Amygdala (tissue), 56 donors: ENCODE data around the gene ASB18.

ENCODE experiments used
- DNase-seq, 56 donors: peaks; one replicate each; lab custom pipeline; 2025; lab: John Stamatoyannopoulos, UW

The ASB18 gene

GRCh38 chr2:236209535-236209934, 54.7 kb downstream of the ASB18 start:
- DNase-seq = no peak

GRCh38 chr2:236208019-236208926, 55.9 kb downstream of the ASB18 start:
- peak in 4 of 56 donors; percentile 6 to 19 (median 8) for DNase-seq

- no peak for DNase-seq
Observed at GRCh38 chr2:236207472-236207871, 56.7 kb downstream of the ASB18 start.

GRCh38 chr2:236205867-236206645, 58.1 kb downstream of the ASB18 start:
- no peak for DNase-seq

GRCh38 chr2:236204953-236205352, 59.3 kb downstream of the ASB18 start:
- DNase-seq = no peak

GRCh38 chr2:236200378-236200777, 63.8 kb downstream of the ASB18 start:
- no peak for DNase-seq

GRCh38 chr2:236196366-236196765, 67.8 kb downstream of the ASB18 start:
- no peak for DNase-seq

- no peak for DNase-seq
Observed at GRCh38 chr2:236195726-236196125, 68.5 kb downstream of the ASB18 start.

- DNase-seq = no peak
Observed at GRCh38 chr2:236194786-236195185, 69.4 kb downstream of the ASB18 start.

- no peak for DNase-seq
Observed at GRCh38 chr2:236193026-236193425, 71.2 kb downstream of the ASB18 start.

- no peak for DNase-seq
Observed at GRCh38 chr2:236190674-236191073, 73.5 kb downstream of the ASB18 start.

GRCh38 chr2:236184701-236185100, 79.5 kb downstream of the ASB18 start:
- DNase-seq = no peak

GRCh38 chr2:236180831-236181453, 83.3 kb downstream of the ASB18 start:
- DNase-seq = peak in 4 of 56 donors; percentile 20 to 60 (median 31)

GRCh38 chr2:236180076-236180816, 84.0 kb downstream of the ASB18 start:
- DNase-seq = no peak

GRCh38 chr2:236179236-236180075, 84.8 kb downstream of the ASB18 start:
- DNase-seq = no peak

GRCh38 chr2:236178890-236179235, 85.3 kb downstream of the ASB18 start:
- no peak for DNase-seq

GRCh38 chr2:236177967-236178889, 86.0 kb downstream of the ASB18 start:
- peak in 10 of 56 donors; percentile 8 to 63 (median 18) for DNase-seq

- no peak for DNase-seq
Observed at GRCh38 chr2:236177604-236177966, 86.6 kb downstream of the ASB18 start.
